NCI-H2081 treated with DMSO at 0.1 percent for 48 hours (cell line): ENCODE results near the gene SLC5A2.
"Not testable (repeated sequence)": the region's sequence is repeated elsewhere in the genome, so short reads cannot be mapped to it uniquely, and the experiment has no call there.

Experiments used
- DNase-seq: peaks from one replicate; lab custom pipeline; 2025; lab: John Stamatoyannopoulos, UW

Gene SLC5A2

GRCh38 chr16:31483081-31483480 lies at the start of gene SLC5A2:
Gene SLC5A2 (plus strand): TSS chr16:31483123. CDS start chr16:31483137, 14 bp downstream.
- DNase-seq, result no peak

GRCh38 chr16:31435341-31436220 lies 47.3 kb upstream of the SLC5A2 start:
- DNase-seq, result no peak

GRCh38 chr16:31436221-31437045 lies 46.5 kb upstream of the SLC5A2 start:
- DNase-seq, result no peak

- DNase-seq, result no peak
Measured at GRCh38 chr16:31438414-31438813, 44.5 kb upstream of the SLC5A2 start.

- not testable (repeated sequence) for DNase-seq
Measured at GRCh38 chr16:31439023-31439422, 43.9 kb upstream of the SLC5A2 start.

GRCh38 chr16:31439519-31439918 lies 43.4 kb upstream of the SLC5A2 start:
- DNase-seq, result no peak

- DNase-seq, result no peak
Measured at GRCh38 chr16:31440516-31441184, 42.3 kb upstream of the SLC5A2 start.

- DNase-seq, result no peak
Measured at GRCh38 chr16:31441956-31442355, 41.0 kb upstream of the SLC5A2 start.

- not testable (repeated sequence) for DNase-seq
Measured at GRCh38 chr16:31445931-31446330, 37.0 kb upstream of the SLC5A2 start.

- no peak for DNase-seq
Measured at GRCh38 chr16:31451201-31451600, 31.7 kb upstream of the SLC5A2 start.

GRCh38 chr16:31451681-31452351 lies 31.1 kb upstream of the SLC5A2 start:
- no peak for DNase-seq

- DNase-seq, result no peak
Measured at GRCh38 chr16:31452631-31453106, 30.3 kb upstream of the SLC5A2 start.

GRCh38 chr16:31453255-31454204 lies 29.4 kb upstream of the SLC5A2 start:
- no peak for DNase-seq

- DNase-seq, result no peak
Measured at GRCh38 chr16:31455601-31456314, 27.2 kb upstream of the SLC5A2 start.

GRCh38 chr16:31456988-31457360 lies 25.9 kb upstream of the SLC5A2 start:
- DNase-seq, result no peak

GRCh38 chr16:31458073-31458843 lies 24.7 kb upstream of the SLC5A2 start:
- DNase-seq, result no peak

- DNase-seq, result peak; percentile 70
Measured at GRCh38 chr16:31458844-31459686, 23.9 kb upstream of the SLC5A2 start, which contains the start of gene ARMC5. Gene ARMC5 (plus strand): TSS chr16:31459501. CDS start chr16:31459525, 24 bp downstream.
